ENCODE measurements around the gene C16orf92.
"Not testable (repeated sequence)": the region's sequence is repeated elsewhere in the genome, so short reads cannot be mapped to it uniquely, and the experiment has no call there.

The C16orf92 gene

DNA sequence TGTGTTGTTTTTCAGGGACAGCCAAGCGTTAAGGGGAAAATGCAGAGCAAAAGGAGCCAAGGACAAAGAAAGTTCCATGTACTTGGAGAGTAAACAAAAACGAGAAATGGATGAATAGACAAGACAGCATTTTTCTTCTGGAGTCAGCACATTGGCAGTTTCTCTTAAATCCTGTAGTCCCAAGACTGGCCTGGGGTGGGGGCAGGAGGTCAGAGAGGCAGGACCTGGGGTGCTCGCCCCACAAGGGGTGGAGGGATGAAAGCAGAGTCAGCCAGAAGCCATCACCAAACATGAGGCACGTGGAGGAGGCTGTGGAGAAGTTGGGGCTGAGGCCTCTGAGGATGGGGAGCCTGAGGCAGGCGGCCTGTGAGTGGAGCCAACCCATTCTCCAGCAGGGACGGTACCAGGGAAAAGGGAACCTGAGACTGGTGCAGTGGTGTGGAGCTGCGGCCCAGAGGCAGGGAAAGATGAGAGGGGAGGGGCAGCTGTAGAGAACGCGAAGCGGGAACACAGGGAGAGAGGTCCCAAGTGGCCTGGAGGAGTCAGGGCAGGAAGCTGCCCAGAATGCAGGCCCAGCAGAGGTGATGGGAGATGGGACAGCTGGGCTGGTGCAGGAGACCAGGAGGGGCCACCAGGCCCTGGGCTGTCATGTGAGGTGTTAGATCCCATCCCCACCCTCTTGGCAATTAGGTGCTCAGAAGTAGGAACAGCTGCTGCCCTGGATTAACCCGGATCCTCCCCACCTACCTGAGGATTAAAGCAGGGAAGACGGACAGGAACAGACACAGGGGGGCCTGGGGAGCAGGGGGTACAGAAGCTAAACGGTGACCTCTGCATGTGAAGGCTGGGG is 4.8 kb downstream of the C16orf92 start:
- DNase-seq: no peak

DNA sequence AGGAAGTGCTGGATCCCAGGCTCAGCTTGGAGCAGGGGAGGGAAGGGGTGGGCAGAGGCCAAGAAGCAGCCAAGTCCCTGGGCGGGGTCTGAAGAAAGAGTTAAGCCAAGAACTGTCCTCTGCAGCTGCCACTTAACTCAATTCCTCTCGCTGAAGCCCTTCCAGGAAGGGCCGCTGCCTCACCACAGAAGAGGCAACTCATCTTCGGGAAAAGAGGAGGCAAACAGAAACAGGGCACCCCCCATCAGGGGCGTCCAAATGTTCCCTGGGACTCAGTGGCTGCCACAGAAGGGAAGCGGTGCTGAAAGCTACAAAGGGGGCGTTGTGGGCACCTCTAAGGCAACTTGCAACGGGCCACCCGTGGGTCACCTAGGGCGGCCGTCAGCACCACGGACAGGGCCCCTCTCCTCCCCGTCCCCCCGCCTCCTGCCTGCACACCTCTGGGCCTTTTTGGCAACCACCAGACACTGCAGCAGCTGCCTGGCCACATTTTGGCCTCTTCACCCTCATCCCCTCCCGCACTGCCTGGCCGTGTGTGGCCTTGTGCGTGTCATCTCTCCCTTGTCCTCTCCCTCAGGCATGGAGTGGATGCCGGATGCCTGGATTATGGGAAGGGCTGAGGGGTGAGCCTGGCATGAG is 5.6 kb downstream of the C16orf92 start:
- DNase-seq: no peak

- no peak for DNase-seq
Measured at GRCh38 chr16:30030011-30030685, 7.2 kb downstream of the C16orf92 start.

- DNase-seq: no peak
Measured at GRCh38 chr16:30030841-30031413, 7.9 kb downstream of the C16orf92 start, which contains the start of gene TLCD3B. TLCD3B (minus strand) TSS chr16:30031271; CDS start chr16:30030527, 744 bp downstream.

DNA sequence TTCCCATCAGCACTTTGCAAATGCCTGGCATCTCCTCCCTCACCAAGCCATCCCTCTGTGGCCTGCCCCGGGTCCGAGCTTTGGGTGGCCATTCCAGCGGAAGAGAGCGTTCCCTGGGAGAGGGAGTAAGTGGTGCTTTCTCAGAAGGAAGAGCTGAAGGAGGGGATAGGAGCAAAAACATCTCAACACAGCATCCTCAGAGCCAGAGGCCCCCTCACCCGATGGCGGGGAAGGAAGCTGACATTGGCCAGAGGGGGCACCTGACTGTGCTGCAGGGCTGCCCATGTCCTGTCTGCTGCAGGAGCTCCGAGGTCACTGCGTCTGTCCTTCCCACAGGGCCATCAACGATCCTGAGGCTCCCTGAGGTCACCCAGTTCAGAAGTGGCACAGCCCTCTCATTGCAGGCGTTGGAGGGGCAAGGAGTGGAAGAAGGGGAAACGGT is 8.5 kb downstream of the C16orf92 start:
- DNase-seq: no peak

DNA sequence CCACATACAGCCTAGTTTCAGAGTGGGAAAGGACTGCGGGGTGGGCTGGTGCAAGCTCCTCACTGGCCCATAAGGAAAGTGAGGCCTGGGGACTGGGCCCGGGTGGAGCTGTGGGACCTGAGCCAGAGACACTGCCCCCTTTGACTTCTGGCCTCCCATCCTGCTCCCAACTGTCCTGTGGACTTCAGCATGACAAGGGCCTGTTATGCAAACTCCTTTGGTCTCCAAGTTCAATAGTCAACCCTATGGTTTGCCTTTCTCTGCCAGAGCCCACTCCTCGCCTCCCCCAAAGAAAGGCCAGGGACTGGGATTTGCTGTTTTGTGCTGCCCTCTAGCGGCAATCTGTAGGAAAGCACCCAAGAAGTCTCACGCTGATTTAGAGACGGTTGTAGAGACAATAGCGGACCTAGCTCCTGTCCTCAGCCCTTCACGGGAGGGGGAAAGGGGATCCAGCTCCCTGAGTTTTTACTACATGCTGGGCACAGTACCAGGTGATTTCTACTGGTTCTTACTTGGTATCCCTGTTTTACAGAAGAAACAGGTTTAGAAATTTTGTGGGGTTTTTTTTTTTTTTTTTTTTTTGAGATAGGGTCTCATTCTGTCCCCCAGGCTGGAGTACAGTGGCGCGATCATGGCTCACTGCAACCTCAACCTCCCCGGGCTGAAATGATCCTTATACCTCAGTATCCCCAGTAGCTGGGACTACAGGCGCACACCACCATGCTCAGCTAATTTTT is 9.3 kb downstream of the C16orf92 start:
- DNase-seq: peak; percentile 75

DNA sequence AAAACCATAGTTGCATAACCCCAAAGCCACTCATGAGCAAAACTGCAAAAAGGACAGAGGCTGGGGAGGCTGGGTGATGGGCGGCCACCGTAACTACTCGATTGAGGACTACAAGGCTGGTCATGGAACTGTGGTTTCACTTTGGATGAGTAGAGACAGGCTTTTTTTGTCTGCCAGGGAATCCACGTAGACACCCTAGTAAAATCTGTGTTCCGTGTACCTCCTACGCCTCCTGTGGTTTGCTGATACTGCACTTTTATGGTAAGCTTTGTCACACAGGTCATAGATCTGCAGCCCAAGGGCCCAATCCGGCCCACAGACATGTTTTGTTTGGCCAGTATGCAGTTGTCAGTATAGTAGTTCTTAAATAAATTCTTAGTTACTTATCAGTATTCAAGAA is 10.3 kb downstream of the C16orf92 start:
- DNase-seq: no peak

GRCh38 chr16:30040221-30040620 is 17.2 kb downstream of the C16orf92 start:
- no peak for DNase-seq

DNA sequence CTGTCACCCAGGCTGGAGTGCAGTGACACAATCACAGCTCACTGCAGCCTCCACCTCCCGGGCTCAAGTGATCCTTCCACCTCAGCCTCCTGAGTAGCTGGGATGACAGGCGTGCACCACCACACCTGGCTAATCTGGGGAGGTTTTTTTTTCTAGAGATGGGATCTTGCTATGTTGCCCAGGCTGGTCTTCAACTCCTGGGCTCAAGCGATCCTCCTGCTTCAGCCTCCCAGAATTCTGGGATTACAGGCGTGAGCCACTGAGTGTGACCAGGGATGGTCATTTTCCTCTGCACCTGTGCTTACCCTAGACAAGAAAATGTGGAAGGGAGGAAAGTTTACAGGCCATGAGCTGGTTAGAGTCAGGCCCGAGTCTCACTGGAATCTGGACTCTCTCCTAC is 17.7 kb downstream of the C16orf92 start:
- DNase-seq: not testable (repeated sequence)

- peak; percentile 49 for DNase-seq
Measured at GRCh38 chr16:30041841-30042240, 18.8 kb downstream of the C16orf92 start.

DNA sequence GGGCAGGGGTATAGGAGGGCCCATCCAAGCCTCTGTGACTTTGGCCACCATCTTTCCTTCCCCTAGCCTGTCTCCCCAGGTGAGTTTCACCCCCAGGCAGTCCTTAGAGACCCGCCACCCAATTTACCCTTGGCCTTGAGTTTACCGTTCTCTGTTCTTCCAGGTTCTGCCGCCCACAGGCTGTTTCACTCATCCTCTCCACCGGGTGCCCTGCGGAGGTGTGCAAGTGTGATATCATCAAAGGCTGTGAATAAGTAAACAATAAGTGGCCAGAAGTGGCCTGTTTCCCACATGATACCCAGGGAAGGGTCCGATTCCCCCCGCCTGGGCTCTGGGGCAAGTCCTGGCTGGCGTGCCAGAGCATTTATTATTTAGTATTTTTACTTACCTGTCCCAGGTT is 23.2 kb downstream of the C16orf92 start:
- DNase-seq: no peak

DNA sequence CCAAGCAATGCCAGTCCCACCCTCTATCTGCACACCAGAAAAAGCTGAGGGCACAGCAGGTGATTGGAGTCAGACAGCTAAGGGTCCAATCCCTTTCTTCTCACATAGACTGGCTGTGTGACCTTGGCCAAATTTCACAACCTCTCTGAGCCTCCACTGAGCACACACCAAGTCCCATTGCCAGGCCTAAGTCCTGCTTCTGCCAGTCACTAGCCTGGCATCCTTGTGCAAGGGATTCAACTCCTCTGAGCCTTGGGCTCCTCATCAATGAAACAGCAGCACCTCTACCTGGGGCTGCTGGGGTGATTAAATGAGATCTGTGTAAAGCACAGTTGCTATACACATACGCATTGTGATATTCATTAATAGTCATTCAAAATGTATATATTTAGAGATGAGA is 23.6 kb downstream of the C16orf92 start:
- no peak for DNase-seq

DNA sequence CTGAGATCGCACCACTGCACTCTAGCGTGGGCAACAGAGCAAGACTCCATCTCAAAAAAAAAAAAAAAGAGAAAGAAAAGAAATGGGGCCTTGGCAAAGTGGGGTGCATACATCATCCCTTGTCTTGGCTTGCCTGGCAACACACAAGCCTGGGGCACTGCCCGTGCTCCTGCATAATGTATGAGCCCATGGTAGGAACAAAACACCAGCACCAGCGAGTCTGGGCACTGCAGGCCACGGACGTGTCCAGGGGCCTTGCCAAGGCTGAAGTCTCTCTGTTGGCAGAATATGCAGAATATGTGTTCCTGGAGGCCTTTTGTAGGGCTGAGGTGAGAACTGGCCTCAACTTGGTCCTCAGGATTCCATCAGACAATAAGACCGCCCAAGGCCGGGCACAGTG is 26.9 kb downstream of the C16orf92 start:
- no peak for DNase-seq

GRCh38 chr16:30051518-30051917 is 28.5 kb downstream of the C16orf92 start:
- no peak for DNase-seq

DNA sequence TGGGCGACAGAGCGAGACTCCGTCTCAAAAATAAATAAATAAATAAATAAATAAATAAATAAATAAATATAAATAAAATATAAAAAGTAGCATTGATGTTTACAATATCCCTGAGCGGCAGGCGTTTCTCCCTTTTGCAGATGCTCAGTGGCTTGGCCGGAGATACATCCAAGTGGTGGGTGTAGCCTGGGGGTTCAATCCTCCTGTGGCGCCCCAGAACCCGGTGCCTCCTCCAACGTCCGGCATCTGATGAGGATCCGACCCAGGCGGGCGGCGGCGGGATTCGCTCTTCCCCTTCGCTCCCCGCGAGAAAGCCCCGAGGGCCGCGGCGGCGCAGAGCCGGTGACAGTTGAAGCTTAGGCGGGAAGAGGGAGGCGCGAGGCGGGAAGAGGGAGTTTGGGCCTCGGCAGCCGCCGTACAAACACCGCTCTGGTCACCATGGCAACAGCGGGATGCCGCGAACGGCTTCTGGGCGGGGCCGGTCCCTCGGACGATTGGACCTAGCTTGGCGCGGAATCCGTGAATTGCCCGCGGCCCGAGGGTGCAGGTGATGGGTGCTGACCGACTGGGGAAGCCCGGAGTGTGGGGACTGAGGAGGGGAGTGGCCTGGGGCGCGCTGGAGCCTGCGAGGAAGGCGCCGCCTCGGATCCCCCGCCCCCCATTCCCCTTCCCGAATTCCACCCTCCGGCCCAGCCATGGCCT is 29.8 kb downstream of the C16orf92 start:
- DNase-seq: peak; percentile 90

DNA sequence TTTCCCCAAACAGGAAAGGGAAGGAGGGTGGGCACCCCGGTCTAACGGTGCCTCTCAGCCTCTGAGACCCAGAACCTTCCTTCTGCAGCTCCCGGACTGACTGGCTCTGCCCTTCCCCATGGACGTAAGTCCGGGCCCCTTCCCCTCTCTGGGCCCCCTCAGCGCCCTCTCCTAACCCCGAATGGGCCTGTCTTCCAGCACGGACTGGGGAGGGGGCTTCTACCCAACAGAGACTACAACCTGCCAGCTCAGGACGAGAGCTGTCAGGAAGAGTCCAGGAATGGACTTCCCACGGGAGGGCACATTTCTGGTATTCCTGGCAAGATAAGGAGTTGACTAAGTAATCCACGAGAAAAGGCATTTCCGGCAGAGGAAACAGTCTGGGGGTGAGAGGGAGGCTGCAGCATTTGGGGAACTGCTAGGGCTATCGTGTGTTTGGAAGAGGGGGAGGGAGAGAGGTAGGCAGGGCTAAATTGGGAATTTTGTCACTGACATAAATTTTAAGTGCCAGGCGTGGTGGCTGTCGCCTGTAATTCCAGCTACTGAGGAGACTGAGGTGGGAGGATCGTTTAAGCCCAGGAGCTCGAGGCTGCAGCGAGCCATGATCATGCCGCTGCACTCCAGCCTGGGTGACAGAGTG is 30.5 kb downstream of the C16orf92 start:
- DNase-seq: no peak

DNA sequence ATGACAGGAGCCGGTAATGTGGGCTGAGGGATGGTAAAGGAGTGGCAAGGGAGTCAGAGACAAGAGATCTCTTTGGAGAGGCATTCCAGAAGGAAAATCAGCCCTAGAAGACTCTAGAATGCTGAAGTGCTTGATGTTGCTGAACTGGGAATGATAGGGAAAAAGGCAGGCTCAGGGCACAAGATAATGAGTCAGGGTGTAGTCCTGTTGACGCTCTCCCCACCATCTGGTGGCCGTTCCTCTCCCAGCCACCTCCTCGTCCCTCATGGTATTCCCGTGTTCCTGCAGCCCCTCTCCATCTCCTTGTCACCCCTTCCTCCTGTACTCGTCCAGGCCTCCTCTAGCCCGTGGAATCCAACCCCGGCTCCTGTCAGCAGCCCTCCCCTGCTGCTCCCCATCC is 31.5 kb downstream of the C16orf92 start:
- no peak for DNase-seq

- peak; percentile 52 for DNase-seq
Measured at GRCh38 chr16:30054959-30055553, 32.1 kb downstream of the C16orf92 start.

DNA sequence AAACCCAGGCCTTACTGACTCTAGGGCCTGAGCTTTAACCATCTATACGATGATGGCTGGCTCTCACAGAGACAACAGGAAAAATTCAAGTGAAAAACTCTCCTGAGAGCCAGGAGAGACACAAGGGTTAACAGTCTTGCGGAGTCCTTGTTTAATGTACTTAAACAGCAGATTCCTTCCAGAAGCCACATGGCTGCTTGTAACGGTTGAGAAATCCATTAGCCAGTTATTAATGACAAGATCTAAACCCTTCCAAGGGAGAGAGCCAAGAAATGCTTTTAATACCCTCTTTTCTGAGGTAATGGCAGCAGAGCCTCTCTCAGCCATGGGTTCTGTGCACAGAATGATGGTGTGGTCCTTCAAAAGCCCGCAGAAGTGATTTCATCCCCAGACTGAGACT is 37.3 kb downstream of the C16orf92 start:
- no peak for DNase-seq

DNA sequence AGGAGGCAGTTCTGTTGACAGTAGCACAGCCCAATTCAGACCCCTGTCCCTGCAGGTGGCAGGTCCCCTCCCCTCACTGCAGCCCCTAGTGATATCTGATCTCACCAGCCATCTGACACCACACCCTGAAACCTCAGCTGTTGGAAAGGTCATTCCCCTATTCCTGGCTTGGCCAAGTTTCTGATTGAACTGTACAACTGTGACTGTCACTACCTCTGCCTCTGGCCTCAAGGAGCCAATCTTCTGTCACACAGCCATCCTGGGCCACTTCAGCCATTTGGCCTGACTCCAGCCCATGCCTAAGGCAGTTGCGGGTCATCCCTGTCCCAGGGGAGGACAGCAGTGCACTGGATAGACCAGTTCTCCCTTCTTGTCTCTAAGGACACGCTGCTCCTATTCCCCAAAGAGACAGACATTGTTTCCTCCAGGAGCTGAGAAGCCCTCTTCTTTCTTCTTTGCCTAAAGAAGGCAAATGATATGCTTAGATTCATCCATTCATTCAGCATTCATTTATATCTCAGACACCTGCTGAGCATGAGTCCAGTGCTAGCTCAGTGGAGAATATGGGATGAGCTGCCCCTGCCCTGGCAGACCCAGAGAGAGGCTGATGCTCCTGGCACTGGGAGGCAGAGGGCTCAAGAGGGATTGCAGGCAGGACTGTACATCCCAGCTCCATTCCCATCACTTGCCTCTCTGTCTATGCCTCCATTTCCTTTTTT is 38.0 kb downstream of the C16orf92 start:
- no peak for DNase-seq

Data from CD4-positive, alpha-beta T cell treated with Interleukin-12 subunit alpha and Interleukin-12 subunit beta, for 1 hour (primary cell).